HEK293 (cell line): ENCODE data around the gene REEP6.

Experiments
- EGR2 ChIP-seq: fragments of 450-650 bp; formaldehyde crosslinking; IDR thresholded peaks from 2 replicates; pipeline ENCODE4 v1.5.1; 2016; ENCODE audit warnings: low read depth, missing biosample characterization, missing genetic modification characterization
- KLF8 ChIP-seq: fragments of 450-650 bp; formaldehyde crosslinking; IDR thresholded peaks from 2 replicates; pipeline ENCODE4 v1.5.1; 2016; ENCODE audit warnings: missing biosample characterization, missing genetic modification characterization
- MZF1 ChIP-seq: fragments of 450-650 bp; formaldehyde crosslinking; IDR thresholded peaks from 2 replicates; pipeline ENCODE4 v1.5.1; 2017; ENCODE audit warnings: missing biosample characterization, missing genetic modification characterization, borderline replicate concordance
- PATZ1 ChIP-seq: fragments of 450-650 bp; formaldehyde crosslinking; IDR thresholded peaks from 2 replicates; pipeline ENCODE4 v1.5.1; 2016; ENCODE audit warnings: missing biosample characterization, missing genetic modification characterization
- PBX3 ChIP-seq: sonication (generic); formaldehyde crosslinking; IDR thresholded peaks from 2 replicates; pipeline ENCODE4 v1.8.1; 2022; ENCODE audit warnings: mild to moderate bottlenecking, moderate library complexity, missing genetic modification reagents
- PRDM1 ChIP-seq: fragments of 450-650 bp; formaldehyde crosslinking; IDR thresholded peaks from 2 replicates; pipeline ENCODE4; 2016; ENCODE audit warnings: missing biosample characterization, missing genetic modification characterization
- PRDM6 ChIP-seq: fragments of 450-650 bp; formaldehyde crosslinking; IDR thresholded peaks from 2 replicates; pipeline ENCODE4 v1.5.1; 2017; ENCODE audit warnings: missing biosample characterization, missing genetic modification characterization
- WT1 ChIP-seq: fragments of 450-650 bp; formaldehyde crosslinking; IDR thresholded peaks from 2 replicates; pipeline ENCODE4 v1.5.1; 2016; ENCODE audit warnings: missing biosample characterization, missing genetic modification characterization
- ZBTB44 ChIP-seq: fragments of 450-650 bp; IDR thresholded peaks from 2 replicates; pipeline ENCODE4 v1.5.1; 2018; ENCODE audit warnings: missing biosample characterization, mild to moderate bottlenecking, missing genetic modification characterization
- ZFP3 ChIP-seq: fragments of 450-650 bp; formaldehyde crosslinking; IDR thresholded peaks from 2 replicates; pipeline ENCODE4 v1.5.1; 2016; ENCODE audit warnings: low read depth, missing biosample characterization, missing genetic modification characterization
- ZIC2 ChIP-seq: fragments of 450-650 bp; formaldehyde crosslinking; IDR thresholded peaks from 2 replicates; pipeline ENCODE4 v1.5.1; 2016; ENCODE audit warnings: missing biosample characterization, missing genetic modification characterization
- ZNF175 ChIP-seq: fragments of 450-650 bp; formaldehyde crosslinking; IDR thresholded peaks from 2 replicates; pipeline ENCODE4 v1.5.1; 2016; ENCODE audit warnings: missing biosample characterization, missing genetic modification characterization
- ZNF19 ChIP-seq: fragments of 450-650 bp; formaldehyde crosslinking; IDR thresholded peaks from 2 replicates; pipeline ENCODE4; 2016; ENCODE audit warnings: missing biosample characterization, missing genetic modification characterization, low read depth
- ZNF23 ChIP-seq: fragments of 450-650 bp; formaldehyde crosslinking; IDR thresholded peaks from 2 replicates; pipeline ENCODE4 v1.5.1; 2016; ENCODE audit warnings: missing biosample characterization, missing genetic modification characterization, borderline replicate concordance
- ZNF280C ChIP-seq: fragments of 450-650 bp; formaldehyde crosslinking; IDR thresholded peaks from 2 replicates; pipeline ENCODE4 v1.5.1; 2016; ENCODE audit warnings: missing biosample characterization, missing genetic modification characterization
- ZNF391 ChIP-seq: fragments of 450-650 bp; formaldehyde crosslinking; IDR thresholded peaks from 2 replicates; pipeline ENCODE4 v1.5.1; 2016; ENCODE audit warnings: low read depth, missing biosample characterization, missing genetic modification characterization, borderline replicate concordance
- ZNF398 ChIP-seq: fragments of 450-650 bp; formaldehyde crosslinking; IDR thresholded peaks from 2 replicates; pipeline ENCODE4 v1.5.1; 2017; ENCODE audit warnings: missing biosample characterization, missing genetic modification characterization
- ZNF423 ChIP-seq: fragments of 450-650 bp; formaldehyde crosslinking; IDR thresholded peaks from 2 replicates; pipeline ENCODE4 v1.5.1; 2016; ENCODE audit warnings: missing biosample characterization, missing genetic modification characterization
- ZNF596 ChIP-seq: fragments of 450-650 bp; IDR thresholded peaks from 2 replicates; pipeline ENCODE4 v1.5.0; 2018; ENCODE audit warnings: missing biosample characterization, mild to moderate bottlenecking, missing genetic modification characterization, moderate library complexity
- ZNF600 ChIP-seq: fragments of 450-650 bp; formaldehyde crosslinking; IDR thresholded peaks from 2 replicates; pipeline ENCODE4 v1.5.1; 2016; ENCODE audit warnings: missing biosample characterization, missing genetic modification characterization
- ZNF610 ChIP-seq: fragments of 450-650 bp; formaldehyde crosslinking; IDR thresholded peaks from 2 replicates; pipeline ENCODE4 v1.5.1; 2016; ENCODE audit warnings: missing biosample characterization, missing genetic modification characterization, borderline replicate concordance
- ZNF624 ChIP-seq: fragments of 450-650 bp; formaldehyde crosslinking; IDR thresholded peaks from 2 replicates; pipeline ENCODE4 v1.5.1; 2017; ENCODE audit warnings: missing biosample characterization, missing genetic modification characterization
- ZNF660 ChIP-seq: fragments of 450-650 bp; IDR thresholded peaks from 2 replicates; pipeline ENCODE4 v1.5.1; 2018; ENCODE audit warnings: missing biosample characterization, mild to moderate bottlenecking, missing genetic modification characterization
- ZNF843 ChIP-seq: fragments of 450-650 bp; formaldehyde crosslinking; IDR thresholded peaks from 2 replicates; pipeline ENCODE4 v1.5.1; 2016; ENCODE audit warnings: missing biosample characterization, missing genetic modification characterization
- ZSCAN30 ChIP-seq: fragments of 450-650 bp; IDR thresholded peaks from 2 replicates; pipeline ENCODE4 v1.5.1; 2018; ENCODE audit warnings: missing biosample characterization, mild to moderate bottlenecking, missing genetic modification characterization, moderate library complexity

REEP6 gene

GRCh38 chr19:1470305-1471009, 20.5 kb upstream of the REEP6 start (continued):
- 0 out of 2 replicates have a peak, but pooled peaks have one; percentile 50 for TF ChIP-seq PBX3
- TF ChIP-seq ZNF280C (tag by site-specific recombination) = no peak
- no peak for TF ChIP-seq PRDM1
- no peak for TF ChIP-seq ZNF624
- TF ChIP-seq WT1 = peak; percentile 34; the same call in 1 of the 2 replicates
- peak; percentile 84 for TF ChIP-seq PATZ1
- 0 out of 2 replicates have a peak, but pooled peaks have one; percentile 35 for TF ChIP-seq ZNF596
- TF ChIP-seq ZBTB44 = peak; percentile 95
- no peak for TF ChIP-seq ZNF19 (tag by site-specific recombination)
- peak; percentile 54; the same call in 1 of the 2 replicates for TF ChIP-seq MZF1 (tag by site-specific recombination)
- peak; percentile 34; the same call in 1 of the 2 replicates for TF ChIP-seq ZNF600
- no peak for TF ChIP-seq ZNF610
- peak; percentile 85 for TF ChIP-seq ZIC2
- TF ChIP-seq ZNF391 (tag by site-specific recombination) = no peak
- no peak for TF ChIP-seq ZNF175 (tag by site-specific recombination)
- TF ChIP-seq EGR2 (tag by site-specific recombination) = 0 out of 2 replicates have a peak, but pooled peaks have one; percentile 42
- TF ChIP-seq ZNF660 = peak; percentile 75
- peak; percentile 36; the same call in 1 of the 2 replicates for TF ChIP-seq ZNF398 (tag by site-specific recombination)
- TF ChIP-seq ZFP3 = no peak
- no peak for TF ChIP-seq ZNF843 (tag by site-specific recombination)
- peak; percentile 51; the same call in 1 of the 2 replicates for TF ChIP-seq PRDM6 (tag by site-specific recombination)
- TF ChIP-seq KLF8 (tag by site-specific recombination) = peak; percentile 44; the same call in 1 of the 2 replicates
- TF ChIP-seq ZSCAN30 (tag by site-specific recombination) = peak; percentile 62; the same call in 1 of the 2 replicates
- 0 out of 2 replicates have a peak, but pooled peaks have one; percentile 46 for TF ChIP-seq ZNF423 (tag by site-specific recombination)
- TF ChIP-seq ZNF23 (tag by site-specific recombination) = no peak
